ENCODE measurements around the gene JAKMIP3.
"Not testable (repeated sequence)": the region's sequence is repeated elsewhere in the genome, so short reads cannot be mapped to it uniquely, and the experiment has no call there.

JAKMIP3 gene

GRCh38 chr10:132062116-132062515 lies 3.6 kb upstream of the JAKMIP3 start:
- no peak for DNase-seq
- in situ Hi-C loops (cut with HindIII; ENCODE audit: low pct_ligation_motif_present, low pct_unique_long_range_greater_than_20kb, low sequenced_read_pairs) = no loop called here

- in situ Hi-C loops (cut with HindIII; ENCODE audit: low pct_ligation_motif_present, low pct_unique_long_range_greater_than_20kb, low sequenced_read_pairs) = no loop called here
Observed at GRCh38 chr10:132062641-132063390, 2.9 kb upstream of the JAKMIP3 start.

GRCh38 chr10:132063432-132063831 lies 2.3 kb upstream of the JAKMIP3 start:
- DNase-seq = no peak
- in situ Hi-C loops (cut with HindIII; ENCODE audit: low pct_ligation_motif_present, low pct_unique_long_range_greater_than_20kb, low sequenced_read_pairs) = no loop called here

More at GRCh38 chr10:132062641-132063390, 2.9 kb upstream of the JAKMIP3 start:
- no peak for DNase-seq

GRCh38 chr10:132064082-132064755 lies 1.5 kb upstream of the JAKMIP3 start:
- in situ Hi-C loops (cut with HindIII; ENCODE audit: low pct_ligation_motif_present, low pct_unique_long_range_greater_than_20kb, low sequenced_read_pairs) = no loop called here
- DNase-seq = no peak

GRCh38 chr10:132064771-132065437 lies 842 bp upstream of the JAKMIP3 start:
- in situ Hi-C loops (cut with HindIII; ENCODE audit: low pct_ligation_motif_present, low pct_unique_long_range_greater_than_20kb, low sequenced_read_pairs) = no loop called here
- no peak for DNase-seq

GRCh38 chr10:132066186-132066585 lies 440 bp downstream of the JAKMIP3 start:
- no peak for DNase-seq
- in situ Hi-C loops (cut with HindIII; ENCODE audit: low pct_ligation_motif_present, low pct_unique_long_range_greater_than_20kb, low sequenced_read_pairs) = no loop called here

- in situ Hi-C loops (cut with HindIII; ENCODE audit: low pct_ligation_motif_present, low pct_unique_long_range_greater_than_20kb, low sequenced_read_pairs) = no loop called here
- DNase-seq = no peak
Observed at GRCh38 chr10:132066812-132067211, 1.1 kb downstream of the JAKMIP3 start.

GRCh38 chr10:132068431-132069121 lies 2.8 kb downstream of the JAKMIP3 start:
- in situ Hi-C loops (cut with HindIII; ENCODE audit: low pct_ligation_motif_present, low pct_unique_long_range_greater_than_20kb, low sequenced_read_pairs) = no loop called here
- no peak for DNase-seq

- DNase-seq = no peak
- in situ Hi-C loops (cut with HindIII; ENCODE audit: low pct_ligation_motif_present, low pct_unique_long_range_greater_than_20kb, low sequenced_read_pairs) = no loop called here
Observed at GRCh38 chr10:132069122-132069848, 3.5 kb downstream of the JAKMIP3 start.

GRCh38 chr10:132069849-132070182 lies 4.1 kb downstream of the JAKMIP3 start:
- DNase-seq = no peak
- in situ Hi-C loops (cut with HindIII; ENCODE audit: low pct_ligation_motif_present, low pct_unique_long_range_greater_than_20kb, low sequenced_read_pairs) = no loop called here

GRCh38 chr10:132070724-132071123 lies 5.0 kb downstream of the JAKMIP3 start:
- DNase-seq = no peak
- in situ Hi-C loops (cut with HindIII; ENCODE audit: low pct_ligation_motif_present, low pct_unique_long_range_greater_than_20kb, low sequenced_read_pairs) = no loop called here

- in situ Hi-C loops (cut with HindIII; ENCODE audit: low pct_ligation_motif_present, low pct_unique_long_range_greater_than_20kb, low sequenced_read_pairs) = no loop called here
- DNase-seq = no peak
Observed at GRCh38 chr10:132071667-132072066, 5.9 kb downstream of the JAKMIP3 start.

GRCh38 chr10:132075909-132076577 lies 10.3 kb downstream of the JAKMIP3 start:
- in situ Hi-C loops (cut with HindIII; ENCODE audit: low pct_ligation_motif_present, low pct_unique_long_range_greater_than_20kb, low sequenced_read_pairs) = no loop called here
- DNase-seq = no peak

- no peak for DNase-seq
- in situ Hi-C loops (cut with HindIII; ENCODE audit: low pct_ligation_motif_present, low pct_unique_long_range_greater_than_20kb, low sequenced_read_pairs) = no loop called here
Observed at GRCh38 chr10:132076578-132077081, 10.9 kb downstream of the JAKMIP3 start.

GRCh38 chr10:132077091-132077490 lies 11.3 kb downstream of the JAKMIP3 start:
- in situ Hi-C loops (cut with HindIII; ENCODE audit: low pct_ligation_motif_present, low pct_unique_long_range_greater_than_20kb, low sequenced_read_pairs) = no loop called here
- no peak for DNase-seq

- in situ Hi-C loops (cut with HindIII; ENCODE audit: low pct_ligation_motif_present, low pct_unique_long_range_greater_than_20kb, low sequenced_read_pairs) = no loop called here
Observed at GRCh38 chr10:132078746-132079345, 13.1 kb downstream of the JAKMIP3 start.

GRCh38 chr10:132084384-132084783 lies 18.6 kb downstream of the JAKMIP3 start:
- in situ Hi-C loops (cut with HindIII; ENCODE audit: low pct_ligation_motif_present, low pct_unique_long_range_greater_than_20kb, low sequenced_read_pairs); DNase-seq: not testable (repeated sequence)

More at GRCh38 chr10:132078746-132079345, 13.1 kb downstream of the JAKMIP3 start:
- no peak for DNase-seq
